Stimulated activated CD8-positive, alpha-beta memory T cell treated with anti-CD3 and anti-CD28 coated beads, Interleukin-15, amount 100 ng/mL, for 48 hours (primary cell): ENCODE data around the gene TNS2.
A peak's percentile ranks its signal among the peaks of the same experiment; 100 is the strongest.
"Not testable (repeated sequence)": the region's sequence is repeated elsewhere in the genome, so short reads cannot be mapped to it uniquely, and the experiment has no call there.

Source experiments
- DNase-seq, 2 donors: peaks; one replicate each; pipeline ENCODE4 v3.0.0-alpha.2; 2020; ENCODE audit warnings: low read depth in 2 of 2

The TNS2 gene

DNA sequence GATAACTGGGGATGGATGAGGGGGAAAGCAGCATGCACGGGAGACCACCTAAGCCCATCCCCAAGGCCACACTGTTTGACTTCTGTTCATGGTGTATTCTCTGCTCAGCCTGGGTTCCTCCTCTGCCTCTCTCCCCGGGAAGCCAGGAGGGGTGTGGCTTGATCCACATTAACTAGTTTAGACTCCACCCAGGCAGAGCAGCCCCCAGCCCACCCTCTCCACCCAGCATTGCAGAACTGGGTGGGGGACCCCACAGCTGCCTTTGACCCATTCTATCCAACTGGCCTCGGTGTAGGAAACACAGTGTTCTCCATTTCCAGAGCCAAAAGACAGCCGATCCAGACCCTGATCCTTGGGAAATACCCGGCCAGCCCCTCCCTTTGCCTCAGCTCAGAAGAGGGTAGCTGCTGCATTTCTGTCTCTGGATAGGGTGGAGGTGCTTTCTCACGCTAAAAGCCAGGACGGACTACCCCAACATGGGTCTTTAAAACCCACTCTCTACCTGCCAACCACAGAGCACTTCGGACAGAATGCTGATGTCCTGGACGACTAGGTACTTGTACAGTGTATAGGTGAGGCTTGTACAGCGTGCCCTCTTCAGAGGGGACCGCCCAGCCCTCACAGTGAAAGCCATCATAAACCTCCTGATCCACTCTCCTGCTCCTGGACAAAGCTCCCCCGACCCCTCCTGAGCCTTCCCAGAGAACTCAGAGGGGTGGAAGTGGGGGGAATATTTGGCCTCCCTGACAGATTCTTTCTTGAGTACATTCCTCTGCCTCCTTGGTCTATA is 20.0 kb downstream of the TNS2 start:
- no peak for DNase-seq

DNA sequence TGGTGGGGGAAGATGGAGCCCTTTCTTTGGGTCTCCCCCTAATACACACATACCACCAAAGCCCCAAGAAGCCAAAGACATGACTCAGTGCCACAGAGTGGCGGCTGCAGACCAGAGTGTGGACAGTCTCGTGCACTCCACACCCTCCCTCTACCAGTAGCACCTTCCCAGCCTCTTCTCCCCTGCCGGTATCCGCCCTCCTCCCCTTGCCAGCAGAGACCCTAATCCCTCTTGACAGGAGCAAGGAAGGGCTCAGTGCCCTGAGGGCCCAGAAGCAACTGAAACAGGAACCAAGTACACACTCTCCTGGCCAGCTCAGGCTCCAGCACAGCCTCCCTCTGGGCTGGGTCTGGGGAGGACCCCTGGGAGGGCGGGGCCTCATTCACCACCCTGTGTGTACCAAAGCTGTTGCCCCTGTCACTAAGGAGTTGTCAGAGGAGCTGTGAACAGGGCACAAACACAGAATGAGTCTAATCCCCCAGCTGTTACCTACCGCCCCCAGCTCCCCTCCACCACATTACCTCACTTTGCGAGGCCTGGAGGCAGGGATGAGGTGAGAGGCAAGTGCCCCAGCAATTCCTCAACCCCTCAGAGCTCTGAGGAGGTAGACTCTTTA is 21.1 kb downstream of the TNS2 start:
- no peak for DNase-seq

DNA sequence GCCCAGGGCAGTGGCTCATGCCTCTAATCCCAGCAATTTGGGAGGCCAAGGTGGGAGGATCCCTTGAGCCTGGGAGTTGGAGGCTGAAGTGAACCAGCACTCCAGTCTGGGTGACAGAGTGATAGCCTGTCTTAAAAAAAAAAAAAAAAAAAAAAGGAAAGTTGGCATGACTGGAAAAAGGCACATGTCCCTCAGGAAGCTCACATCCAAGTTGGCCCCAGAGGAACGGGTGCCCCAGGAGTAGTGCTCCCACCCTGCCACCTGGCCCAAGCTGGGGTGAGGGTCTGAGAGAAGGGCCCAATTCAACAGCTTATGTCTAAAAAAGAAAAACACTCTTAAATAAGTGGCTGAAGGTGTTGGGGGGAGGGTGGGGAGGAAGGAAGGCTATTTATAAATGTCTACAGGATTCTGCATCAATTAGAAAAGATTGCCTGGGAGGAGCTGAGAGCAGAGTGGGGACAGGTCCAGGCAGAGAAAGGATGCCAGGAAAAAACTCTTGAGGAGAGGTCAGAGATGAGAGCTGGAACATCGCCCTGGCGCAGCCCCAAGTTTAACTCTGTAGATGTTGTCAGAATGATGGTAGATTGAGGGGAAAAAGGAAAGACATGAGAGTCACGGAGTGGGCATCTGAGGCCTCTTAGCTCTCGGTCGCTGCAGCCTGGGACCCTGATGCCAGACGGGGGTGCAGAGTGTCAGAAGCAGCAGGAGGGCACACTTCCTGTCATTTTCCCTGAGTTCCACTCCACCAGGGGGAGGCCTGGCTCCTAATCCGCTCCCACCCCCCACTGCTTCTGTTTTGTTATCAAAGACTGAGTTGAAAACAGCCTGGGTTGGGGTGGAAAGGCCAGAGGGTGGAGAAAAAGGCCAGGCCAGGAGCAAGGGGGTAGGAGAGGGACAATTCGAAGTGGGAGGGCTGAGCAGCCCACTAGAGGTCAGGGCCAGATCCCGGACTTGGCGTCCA is 22.0 kb downstream of the TNS2 start:
- no peak for DNase-seq

DNA sequence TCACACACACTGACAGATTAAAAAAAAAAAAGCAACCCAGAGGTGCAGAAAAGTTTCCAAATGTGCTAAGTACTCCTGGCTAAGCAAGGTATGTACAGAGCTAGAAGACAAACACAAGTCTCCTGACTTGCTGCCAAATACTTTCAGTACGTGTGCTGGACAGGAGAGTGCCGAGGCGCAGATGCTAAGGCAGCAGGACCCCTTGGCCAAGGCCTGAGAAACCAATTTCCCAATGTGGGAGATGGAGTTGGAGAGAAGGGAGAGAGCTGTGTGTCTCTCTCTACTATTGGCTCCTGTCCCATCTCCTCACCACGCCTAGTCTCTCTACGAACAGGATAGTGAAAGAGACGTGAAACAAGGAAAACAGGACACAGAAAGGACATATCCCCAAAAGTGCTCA is 24.0 kb downstream of the TNS2 start:
- DNase-seq, result no peak

GRCh38 chr12:53074283-53074998 is 24.6 kb downstream of the TNS2 start:
- no peak for DNase-seq

DNA sequence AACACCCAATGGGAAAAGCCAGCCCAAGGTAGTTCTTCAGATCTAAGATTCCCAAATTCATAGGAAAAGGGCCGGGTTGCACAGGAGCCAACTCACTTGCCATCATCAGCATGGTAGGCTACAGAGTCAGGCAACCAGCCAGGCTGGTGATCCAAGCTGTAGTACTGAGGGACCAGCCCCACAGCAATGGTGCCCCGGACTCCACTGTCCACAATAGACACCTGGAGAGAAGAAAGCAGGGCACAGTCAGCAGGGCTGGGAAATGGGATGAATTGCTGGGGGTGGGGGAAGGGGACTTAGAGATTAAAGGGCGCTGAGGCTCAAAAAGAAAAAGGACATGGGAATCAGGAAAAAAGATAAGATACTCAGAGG is 25.1 kb downstream of the TNS2 start:
- no peak for DNase-seq

GRCh38 chr12:53076461-53076860 is 26.6 kb downstream of the TNS2 start:
- no peak for DNase-seq

GRCh38 chr12:53077030-53077429 is 27.2 kb downstream of the TNS2 start:
- no peak for DNase-seq

DNA sequence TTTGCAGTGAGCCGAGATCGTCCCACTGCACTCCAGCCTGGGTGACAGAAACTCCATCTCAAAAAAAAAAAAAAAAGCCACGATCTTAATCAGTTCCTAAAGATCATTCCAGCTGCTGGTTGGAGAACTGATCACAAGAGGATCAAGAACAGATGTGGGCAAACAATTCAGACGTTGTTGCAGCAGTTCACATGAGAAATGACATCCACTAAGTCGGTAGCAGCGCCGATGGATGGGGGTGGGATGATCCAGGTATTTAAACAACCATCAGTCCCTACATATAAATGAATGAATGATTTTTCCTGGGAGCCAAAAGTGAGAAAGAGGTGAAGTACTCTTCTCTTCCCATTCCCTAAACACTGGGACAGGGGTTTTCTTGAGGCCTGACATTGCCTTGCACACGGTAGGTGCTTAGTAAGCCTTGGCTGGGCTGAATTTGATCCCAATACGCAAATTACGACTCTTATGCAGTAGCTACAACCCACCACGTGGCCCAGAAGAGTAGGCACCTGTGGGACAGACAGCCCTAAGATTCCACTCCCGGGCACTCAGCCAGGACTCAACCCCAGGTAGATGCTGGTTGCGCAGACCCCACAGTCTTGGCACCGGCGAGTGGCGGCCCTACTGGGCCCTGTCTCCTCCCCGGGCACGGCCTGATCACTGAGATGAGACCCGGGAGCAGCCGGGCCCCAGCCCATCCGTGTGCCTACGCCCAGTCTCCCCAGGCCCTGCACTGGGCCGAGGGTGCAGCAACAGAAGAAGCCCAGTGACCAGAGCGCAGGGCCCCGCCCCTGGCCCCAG is 28.8 kb downstream of the TNS2 start:
- DNase-seq, result peak in 1 of 2 donors; percentile 18

- DNase-seq, result peak; percentile 94
These were observed 29.6 kb downstream of the TNS2 start, which contains the start of gene SPRYD3 for GRCh38 chr12:53079226-53080117. Gene SPRYD3 (minus strand): TSS chr12:53079390. CDS start chr12:53079333, 57 bp downstream.

DNA sequence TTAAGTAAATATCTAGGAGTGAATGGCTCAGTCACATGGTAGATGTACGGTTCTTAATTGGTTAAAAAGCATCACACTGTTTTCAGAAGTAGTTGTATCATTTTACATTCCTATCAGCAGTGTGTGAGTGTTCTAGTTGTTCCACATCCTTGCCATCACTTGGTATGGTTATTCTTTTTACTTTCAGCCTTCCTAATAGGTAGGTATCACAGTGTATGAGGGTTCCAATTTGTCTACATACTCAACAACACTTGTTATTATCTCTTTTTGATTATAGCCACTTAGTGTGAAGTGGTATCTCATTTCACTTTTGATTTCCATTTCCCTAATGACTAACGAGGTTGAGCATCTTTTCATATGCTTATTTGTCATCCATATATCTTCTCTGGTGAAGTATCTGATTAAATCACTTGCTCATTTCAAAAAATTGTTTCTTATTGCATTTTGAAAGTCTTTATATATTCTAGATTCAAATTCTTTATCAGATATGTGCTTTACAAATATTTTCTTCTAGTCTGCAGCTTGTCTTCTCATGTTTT is 32.8 kb downstream of the TNS2 start:
- no peak for DNase-seq

DNA sequence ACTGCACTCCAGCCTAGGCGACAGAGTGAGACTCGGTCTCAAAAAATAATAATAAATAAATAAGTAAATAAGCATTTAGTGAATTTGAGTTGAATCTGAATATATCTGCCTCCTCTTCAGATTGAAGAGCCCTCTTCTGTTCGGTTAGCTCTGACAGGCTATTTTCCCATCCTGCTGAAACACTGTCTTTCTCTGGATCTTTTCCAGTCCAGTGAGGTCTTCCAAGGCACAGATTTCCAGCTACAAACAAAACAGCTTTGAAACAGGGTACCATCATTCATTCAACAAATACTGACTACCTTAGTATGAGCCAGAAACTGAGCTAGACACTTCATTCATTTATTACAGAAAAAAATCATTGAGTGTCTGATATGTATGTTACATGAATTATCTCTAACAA is 36.5 kb downstream of the TNS2 start:
- DNase-seq, result no peak

GRCh38 chr12:53090105-53090504 is 40.2 kb downstream of the TNS2 start:
- DNase-seq, result no peak

- no peak for DNase-seq
These were observed 40.7 kb downstream of the TNS2 start for GRCh38 chr12:53090554-53090953.

DNA sequence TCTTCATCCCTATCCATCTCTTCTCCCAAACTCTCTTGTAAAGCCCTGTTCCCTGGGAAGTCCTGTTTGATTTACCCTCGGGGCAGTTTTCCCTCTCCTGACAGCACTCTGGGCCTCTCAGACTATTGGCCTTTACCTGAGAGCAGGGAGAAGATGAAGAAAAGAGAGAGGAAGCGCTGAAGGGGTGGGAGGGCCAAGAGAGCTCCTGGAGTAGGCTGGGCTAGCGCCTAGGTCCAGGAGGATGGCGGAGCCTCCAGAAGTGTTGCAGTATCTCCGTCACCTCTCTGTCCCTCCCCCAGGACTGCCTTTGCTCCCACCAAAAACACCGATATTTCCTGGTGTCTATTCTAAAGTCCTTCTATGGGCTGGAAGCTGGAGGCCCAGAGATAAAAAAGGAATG is 41.9 kb downstream of the TNS2 start:
- DNase-seq, result no peak

DNA sequence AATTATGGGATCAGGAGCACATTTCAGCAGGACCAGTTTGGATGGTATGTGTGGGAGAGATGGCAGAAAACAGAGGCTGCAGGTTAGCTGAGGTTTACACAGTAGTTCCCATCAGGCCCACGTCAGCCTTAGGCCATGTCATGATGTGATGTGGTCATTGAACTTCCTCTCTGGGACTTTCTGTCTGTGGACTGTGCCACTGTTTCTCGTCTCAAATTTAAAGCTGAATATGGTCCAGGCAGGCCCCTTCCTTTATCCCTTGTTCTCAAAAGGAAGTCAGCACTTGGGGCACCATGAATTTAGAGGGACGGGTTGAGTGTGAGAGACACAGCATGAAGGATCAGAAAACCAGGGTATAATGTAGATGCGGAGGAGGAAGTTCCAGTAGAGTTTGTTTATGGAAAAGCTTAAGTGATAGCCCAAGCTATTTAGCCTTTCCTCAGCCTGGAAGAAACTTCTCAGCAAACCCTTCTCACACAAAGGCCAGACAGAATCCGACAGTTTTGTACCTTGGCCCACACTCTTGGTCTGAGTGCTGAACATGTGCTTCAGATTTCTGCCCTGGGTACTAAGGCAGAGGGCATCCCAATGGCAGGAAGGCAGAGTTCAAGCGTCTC is 44.0 kb downstream of the TNS2 start:
- no peak for DNase-seq

GRCh38 chr12:53094394-53094787 is 44.5 kb downstream of the TNS2 start:
- no peak for DNase-seq

GRCh38 chr12:53094796-53095595 is 45.1 kb downstream of the TNS2 start:
- not testable (repeated sequence) for DNase-seq
